HL-60/S4 (cell line): ENCODE results near the gene PAK2.
"Not testable (repeated sequence)": the region's sequence is repeated elsewhere in the genome, so short reads cannot be mapped to it uniquely, and the experiment has no call there.

Experiments
- in situ Hi-C: fragments of 300-500 bp; cut with MboI; formaldehyde crosslinking; loops from 2 replicates; pipeline ENCODE4 v1.14.3; 2022; ENCODE audit warnings: low sequenced_read_pairs

PAK2 gene

GRCh38 chr3:196735751-196736150, 3.9 kb upstream of the PAK2 start:
- in situ Hi-C loops, result no loop called here

- in situ Hi-C loops, result no loop called here
Measured at GRCh38 chr3:196736670-196737374, 2.8 kb upstream of the PAK2 start.

DNA sequence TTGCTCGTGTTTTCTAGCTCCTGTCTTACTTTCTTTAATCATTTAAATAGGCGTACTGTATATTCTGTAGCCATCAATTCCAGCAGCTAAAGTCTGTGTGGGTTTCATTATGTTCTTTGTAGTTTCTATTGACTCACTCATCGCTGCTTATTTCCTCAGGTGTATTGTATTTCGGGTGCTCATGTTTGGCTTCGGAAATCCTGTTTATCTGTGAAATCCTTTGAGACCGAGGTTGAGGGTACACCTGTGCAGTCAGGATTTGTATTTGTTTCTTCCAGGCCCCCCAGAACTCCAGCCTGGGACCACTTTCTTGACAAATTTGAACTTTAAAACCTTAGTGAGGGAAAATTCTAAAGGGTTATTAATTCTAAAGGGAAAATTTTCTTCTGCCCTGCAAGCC, 2.0 kb upstream of the PAK2 start:
- in situ Hi-C loops, result no loop called here

- in situ Hi-C loops, result no loop called here
Measured at GRCh38 chr3:196740481-196741248, 1.0 kb downstream of the PAK2 start.

- in situ Hi-C loops, result no loop called here
Measured at GRCh38 chr3:196741249-196741889, 1.7 kb downstream of the PAK2 start.

DNA sequence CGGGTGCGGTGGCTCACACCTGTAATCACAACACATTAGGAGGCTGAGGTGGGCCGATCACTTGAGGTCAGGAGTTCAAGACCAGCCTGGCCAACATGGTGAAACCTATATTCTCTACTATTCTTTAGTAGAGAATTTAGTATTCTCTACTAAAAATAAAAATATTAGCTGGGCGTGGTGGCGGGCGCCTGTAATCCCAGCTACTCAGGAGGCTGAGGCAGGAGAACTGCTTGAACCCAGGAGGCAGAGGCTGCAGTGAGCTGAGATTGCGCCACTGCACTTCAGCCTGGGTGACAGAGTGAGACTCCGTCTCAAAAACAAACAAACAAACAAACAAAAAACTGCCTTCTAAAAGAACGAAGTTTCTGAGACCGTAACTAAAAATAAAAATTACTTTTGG, 3.9 kb downstream of the PAK2 start:
- in situ Hi-C loops, result not testable (repeated sequence)

- in situ Hi-C loops, result no loop called here
Measured at GRCh38 chr3:196749125-196749524, 9.5 kb downstream of the PAK2 start.

DNA sequence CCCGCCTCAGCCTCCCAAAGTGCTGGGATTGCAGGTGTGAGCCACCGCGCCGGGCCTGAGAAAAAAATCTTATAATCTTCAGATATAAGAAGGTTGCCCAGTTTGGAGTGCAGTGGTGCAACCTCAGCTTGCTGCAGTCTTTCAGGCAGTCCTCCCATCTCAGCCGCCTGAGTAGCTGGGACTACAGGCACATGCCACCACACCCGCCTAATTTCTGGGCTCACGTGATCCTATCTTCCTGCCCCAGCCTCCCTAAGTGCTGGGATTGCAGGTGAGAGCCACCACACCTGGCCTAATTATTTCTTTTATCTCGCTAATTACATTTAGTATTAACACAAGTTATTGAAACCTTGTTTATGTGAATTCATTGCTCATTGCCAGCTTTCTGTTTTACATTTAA, 13.5 kb downstream of the PAK2 start:
- in situ Hi-C loops, result no loop called here

DNA sequence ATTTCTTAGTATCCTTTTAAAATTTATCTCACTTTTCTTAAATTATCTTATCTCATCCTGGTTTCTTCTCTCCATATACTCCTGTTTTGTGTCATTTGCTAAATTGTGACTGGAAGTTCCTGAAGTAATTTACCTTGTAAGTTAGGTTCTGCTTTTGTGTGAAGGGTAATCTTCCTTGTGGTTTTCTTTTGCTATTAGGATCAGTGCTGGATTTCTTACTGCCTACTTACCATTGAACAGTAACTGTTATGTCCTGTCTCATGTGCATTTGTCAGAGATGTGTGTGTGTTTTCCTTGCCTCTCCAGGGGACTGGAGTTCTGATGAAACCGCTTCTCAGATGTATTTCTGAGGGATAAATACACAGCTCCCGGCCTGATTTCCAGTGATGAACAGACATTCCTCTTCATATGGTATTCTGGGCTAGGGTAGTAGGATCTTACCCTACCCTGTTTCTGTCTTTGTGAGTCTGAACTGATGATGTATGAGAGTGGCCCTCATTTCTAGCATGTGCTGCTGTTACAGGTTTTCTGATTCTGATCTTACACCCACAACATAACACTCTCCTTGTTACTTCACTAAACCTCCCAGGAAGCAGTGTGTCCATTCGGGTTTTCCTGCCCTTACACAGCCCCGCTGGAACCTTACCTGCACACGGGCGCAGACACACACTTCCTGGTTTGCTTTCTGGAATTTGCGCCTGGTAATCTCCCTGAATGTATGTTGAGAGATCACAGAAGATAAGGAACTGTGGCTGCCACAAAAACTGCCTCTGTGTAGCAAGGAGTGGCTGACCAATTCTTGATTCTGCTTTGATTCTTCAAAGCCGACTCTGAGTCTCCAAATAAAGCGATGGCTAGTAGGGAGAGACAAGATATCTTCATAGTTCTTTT, 14.7 kb downstream of the PAK2 start:
- in situ Hi-C loops, result no loop called here

GRCh38 chr3:196756732-196757131, 17.1 kb downstream of the PAK2 start:
- in situ Hi-C loops, result no loop called here

DNA sequence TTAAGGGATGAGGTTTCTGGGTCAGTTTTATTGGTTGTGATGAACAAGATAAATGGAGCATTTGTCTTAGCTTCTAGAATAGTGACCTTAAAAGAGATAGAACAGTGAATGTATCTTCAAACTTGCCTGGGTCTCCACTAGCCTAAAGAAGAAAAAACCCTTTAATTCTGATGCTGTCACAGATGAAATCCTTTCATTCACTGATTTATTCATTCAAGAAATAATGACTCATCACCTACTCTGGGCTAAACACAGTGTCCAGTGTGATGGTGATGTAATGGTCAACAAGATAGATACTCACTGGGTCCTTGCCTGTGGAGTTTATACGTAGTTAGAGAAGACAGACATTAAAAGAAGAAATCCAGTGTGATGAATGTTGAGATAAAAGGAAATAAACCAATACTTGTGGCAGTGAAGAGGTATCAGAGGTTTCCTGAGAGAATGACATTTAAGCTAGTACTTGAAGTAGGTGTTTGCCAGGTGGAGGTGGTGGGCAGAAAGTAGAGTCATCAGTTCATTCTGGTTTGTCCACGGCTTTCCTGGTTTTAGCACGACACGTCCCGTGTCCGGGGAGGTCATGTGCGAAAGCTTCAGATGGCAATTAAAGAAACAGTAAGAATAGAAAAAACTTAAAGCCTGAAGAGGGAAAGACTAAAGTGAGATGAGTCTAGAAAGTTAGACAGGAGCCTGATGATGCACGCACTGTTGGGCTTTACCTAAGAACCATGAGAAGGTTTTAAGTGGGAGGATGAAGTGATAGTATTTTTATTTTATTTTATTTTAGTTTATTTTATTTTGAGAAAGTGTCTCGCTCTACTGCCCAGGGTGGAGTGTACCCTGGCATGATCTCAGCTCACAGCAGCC, 18.5 kb downstream of the PAK2 start:
- in situ Hi-C loops, result no loop called here

- in situ Hi-C loops, result no loop called here
Measured at GRCh38 chr3:196763179-196763578, 23.5 kb downstream of the PAK2 start.

DNA sequence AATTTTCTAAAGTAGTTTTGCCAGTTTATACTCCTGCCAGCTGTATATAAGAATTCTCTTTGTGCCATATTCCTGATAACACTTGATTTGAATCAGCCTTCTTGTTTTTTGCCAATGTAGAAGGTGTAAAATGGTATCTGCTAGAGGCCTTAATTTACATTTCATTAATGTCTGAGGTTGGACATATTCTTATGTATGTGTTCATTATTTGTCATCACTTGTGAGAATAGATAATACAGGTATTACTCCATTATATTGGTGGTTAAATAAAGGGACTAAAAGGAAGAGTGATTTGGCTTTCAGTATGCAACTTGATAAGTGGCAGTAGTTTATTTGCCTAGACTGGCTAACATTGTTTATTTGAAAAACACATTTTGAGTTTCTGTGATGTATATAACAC, 25.8 kb downstream of the PAK2 start:
- in situ Hi-C loops, result no loop called here

GRCh38 chr3:196771067-196771466, 31.4 kb downstream of the PAK2 start:
- in situ Hi-C loops, result no loop called here

- in situ Hi-C loops, result no loop called here
Measured at GRCh38 chr3:196772102-196772501, 32.4 kb downstream of the PAK2 start.

DNA sequence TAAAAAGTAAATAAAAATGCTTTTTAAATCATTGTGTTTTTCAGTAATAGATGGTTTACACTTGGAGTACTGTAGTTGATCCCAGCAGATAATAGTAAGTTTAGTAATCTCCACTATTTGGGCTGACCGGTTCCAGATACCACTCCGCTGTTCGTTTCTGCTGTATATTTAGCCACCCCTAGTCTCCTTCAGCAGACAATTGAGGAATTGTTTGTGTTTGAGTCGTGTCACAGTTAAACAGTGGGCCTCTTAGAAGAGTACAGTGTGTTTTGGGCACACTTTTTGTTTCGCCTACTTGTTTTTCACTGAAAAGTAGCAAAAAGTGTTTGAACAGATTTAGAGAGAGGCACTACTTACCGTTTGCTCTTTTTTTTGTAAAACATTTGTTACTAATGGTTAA, 33.2 kb downstream of the PAK2 start:
- in situ Hi-C loops, result no loop called here

GRCh38 chr3:196774191-196774820, 34.6 kb downstream of the PAK2 start:
- in situ Hi-C loops, result no loop called here

DNA sequence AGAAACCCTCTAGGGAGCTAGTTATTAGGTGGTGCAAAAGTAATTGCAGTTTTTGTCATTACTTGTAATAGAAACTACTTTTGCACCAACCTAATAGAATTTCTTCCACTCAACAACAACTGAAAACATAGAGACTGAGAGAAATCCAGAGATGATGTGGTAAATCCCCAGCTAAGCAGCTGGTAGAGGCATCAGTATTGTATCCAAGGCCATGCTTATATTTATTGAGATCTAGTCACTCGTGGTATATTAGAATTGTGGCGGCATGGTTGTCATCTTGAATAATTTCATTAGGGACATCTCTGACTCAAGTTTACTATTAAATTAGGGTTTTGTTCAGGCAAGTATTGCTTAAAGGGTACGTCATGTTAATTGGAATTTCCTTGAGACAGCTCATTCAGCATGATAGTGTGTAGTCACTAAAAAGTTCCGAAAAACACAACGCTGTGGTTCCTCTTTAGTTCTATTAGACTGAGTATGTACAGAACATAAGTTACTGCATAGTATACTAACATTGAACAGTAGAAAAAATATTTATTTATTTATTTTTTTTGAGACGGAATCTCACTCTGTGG, 35.3 kb downstream of the PAK2 start:
- in situ Hi-C loops, result no loop called here

DNA sequence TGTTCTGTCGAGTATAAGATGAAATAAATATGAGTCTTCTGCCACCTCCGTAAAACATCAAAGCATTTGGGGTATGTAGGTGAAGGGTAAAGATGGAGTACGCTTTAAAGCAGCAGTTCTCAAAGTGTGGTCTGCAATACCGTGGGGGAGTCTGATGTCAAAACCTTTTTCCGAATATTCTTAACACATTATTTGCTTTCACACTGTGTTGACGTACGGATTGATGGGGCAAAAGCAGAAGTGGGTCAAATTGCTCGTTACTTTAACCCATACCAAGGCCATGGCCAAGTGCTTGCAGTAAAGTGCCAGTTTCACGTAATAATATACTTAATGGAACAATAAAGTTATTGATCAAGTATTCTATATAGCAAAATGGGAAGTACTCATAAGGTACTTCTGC, 36.3 kb downstream of the PAK2 start:
- in situ Hi-C loops, result no loop called here
